NOMO-1 treated with DMSO at 0.1 percent for 48 hours (cell line): ENCODE results near the gene KLB.
A peak's percentile ranks its signal among the peaks of the same experiment; 100 is the strongest.
"Not testable (repeated sequence)": the region's sequence is repeated elsewhere in the genome, so short reads cannot be mapped to it uniquely, and the experiment has no call there.

Experiments used
- DNase-seq: peaks from one replicate; lab custom pipeline; 2025; ENCODE audit not compliant: unreplicated experiment; lab: John Stamatoyannopoulos, UW

Gene KLB

DNA sequence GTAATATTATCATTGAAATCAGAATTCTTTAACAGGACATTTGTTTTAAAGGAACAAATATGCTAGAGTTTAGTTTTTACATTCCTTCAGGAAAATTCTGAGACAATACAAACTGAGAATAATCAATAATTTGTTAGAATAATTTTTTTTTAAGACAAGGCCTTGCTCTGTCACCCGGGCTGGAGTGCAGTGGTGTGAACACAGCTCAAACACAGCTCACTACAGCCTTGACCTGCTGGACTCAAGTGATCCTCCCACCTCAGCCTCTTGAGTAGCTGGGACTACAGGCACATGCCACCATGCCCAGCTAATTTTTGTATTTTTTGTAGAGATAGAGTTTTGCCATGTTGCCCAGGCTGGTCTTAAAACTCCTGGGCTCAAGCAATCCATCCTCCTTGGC lies 18.6 kb downstream of the KLB start:
- not testable (repeated sequence) for DNase-seq

GRCh38 chr4:39426728-39427127 lies 20.0 kb downstream of the KLB start:
- no peak for DNase-seq

DNA sequence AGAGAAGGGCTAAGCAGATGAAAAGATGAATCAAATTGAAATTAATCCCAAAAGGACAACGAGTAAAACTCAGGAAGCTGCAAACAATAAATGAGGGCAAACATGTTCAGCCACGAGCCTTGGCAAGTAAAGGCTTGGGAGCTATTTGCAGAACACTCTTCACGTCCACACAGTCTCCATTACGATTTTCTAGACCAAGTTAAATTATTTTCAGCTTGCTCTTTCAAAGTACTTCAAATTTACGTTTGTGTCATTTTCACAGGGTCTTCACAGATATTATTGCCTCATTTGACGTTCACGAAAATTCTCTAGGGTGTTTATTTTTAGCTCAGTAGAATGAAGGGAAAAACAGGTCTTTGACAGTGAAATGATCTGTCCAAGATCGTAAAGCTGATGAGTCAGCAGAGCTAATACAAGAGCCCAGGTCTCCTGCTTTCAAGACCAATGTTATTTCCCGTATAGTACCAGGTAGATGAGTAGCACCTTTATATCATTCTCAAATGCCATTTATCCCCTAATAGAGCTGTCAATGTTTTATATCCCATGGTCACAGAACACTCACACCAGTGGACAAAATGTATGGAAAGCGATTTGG lies 20.9 kb downstream of the KLB start:
- no peak for DNase-seq

DNA sequence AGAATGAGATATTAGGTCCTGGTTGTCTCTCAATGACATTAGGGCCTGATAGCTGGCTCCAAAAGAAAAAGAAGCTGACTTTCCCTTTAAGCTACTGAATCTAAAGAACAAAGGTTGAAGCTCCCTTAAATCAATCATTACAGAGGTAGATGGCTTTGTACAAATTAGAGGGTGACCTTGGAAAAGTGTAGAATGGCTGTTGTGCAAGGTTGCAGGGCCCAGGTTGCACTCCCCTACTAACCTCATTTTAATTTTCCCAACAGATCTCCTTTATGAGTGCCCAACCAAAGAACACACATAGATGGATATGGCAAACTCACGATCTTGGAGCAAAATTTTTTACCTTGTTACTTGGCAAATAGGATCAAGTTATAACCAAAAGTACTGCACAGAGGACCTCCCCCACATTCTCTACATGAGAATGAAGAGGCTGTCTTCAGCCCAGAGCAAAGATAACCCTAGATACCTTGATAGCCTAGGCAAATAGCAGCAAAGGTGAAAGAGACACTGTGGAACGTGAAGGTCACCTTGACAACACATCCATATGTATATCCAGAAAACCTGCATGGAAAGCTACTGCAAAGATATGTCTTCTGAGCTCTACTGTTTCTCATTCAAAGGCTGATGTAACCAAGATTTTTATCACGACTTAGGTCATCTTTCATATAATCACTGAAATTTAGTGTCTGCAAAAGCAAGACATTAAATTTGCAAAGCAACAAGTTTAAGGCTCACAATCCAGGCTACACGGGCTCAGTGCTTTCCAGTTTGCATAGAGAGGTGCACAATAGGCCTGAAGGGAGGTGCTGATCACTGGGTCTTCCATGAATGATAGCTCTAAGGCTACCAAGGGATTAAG lies 23.0 kb downstream of the KLB start:
- no peak for DNase-seq

DNA sequence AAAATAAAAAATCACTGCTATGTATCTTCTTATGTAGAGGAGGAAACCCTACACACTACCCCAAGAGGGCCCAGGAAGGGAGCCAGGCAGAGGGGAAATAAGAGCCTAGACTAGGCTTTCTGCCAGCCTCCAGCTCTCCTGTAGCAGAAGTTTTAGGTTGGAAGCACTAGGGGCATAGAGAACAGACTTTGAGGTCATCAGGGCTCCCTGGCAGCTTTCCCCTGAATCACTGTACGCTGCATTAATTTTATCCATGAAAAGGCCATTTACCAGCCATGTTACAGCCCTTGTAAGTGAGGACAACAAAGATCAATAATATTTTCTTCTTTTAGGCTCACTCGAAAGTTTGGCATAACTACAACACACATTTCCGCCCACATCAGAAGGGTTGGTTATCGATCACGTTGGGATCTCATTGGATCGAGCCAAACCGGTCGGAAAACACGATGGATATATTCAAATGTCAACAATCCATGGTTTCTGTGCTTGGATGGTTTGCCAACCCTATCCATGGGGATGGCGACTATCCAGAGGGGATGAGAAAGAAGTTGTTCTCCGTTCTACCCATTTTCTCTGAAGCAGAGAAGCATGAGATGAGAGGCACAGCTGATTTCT lies 27.3 kb downstream of the KLB start:
- DNase-seq: no peak

GRCh38 chr4:39435659-39436563 lies 29.2 kb downstream of the KLB start:
- no peak for DNase-seq

DNA sequence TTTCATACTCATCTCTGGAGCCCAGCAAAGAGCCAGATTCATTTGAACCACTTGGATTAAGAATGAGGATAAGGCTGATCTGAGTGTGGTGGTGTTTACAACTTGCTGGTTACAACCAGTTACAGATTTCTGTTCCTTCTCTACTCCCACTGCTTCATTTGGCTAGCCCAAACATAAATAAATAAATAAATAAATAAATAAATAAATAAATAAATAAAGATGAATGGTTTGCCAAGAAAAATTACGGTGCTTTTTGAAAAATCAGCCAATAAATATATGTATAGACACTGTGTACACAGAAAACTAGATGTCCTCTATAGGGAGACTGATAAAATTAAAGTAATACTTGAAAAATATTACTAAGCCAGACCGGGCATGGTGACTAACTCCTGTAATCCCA lies 34.9 kb downstream of the KLB start:
- no peak for DNase-seq

DNA sequence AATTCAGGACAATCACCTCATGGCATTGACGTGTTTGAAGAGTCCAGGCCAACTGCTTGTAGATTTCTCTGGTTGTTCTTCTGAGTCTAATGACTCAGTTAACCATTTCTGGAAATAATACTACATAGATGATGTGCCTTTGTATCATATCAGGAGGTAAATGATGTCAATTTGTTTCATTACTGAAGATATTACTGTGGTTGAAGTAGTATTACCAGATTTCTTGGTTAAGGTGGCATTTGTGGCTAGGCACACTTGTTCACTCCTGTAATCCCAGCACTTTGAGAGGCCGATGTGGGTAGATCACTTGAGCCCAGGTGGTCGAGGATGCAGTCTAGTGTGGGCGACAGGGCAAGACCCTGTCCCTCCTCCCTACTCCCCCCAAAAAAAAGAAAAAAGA lies 36.3 kb downstream of the KLB start:
- DNase-seq: no peak

DNA sequence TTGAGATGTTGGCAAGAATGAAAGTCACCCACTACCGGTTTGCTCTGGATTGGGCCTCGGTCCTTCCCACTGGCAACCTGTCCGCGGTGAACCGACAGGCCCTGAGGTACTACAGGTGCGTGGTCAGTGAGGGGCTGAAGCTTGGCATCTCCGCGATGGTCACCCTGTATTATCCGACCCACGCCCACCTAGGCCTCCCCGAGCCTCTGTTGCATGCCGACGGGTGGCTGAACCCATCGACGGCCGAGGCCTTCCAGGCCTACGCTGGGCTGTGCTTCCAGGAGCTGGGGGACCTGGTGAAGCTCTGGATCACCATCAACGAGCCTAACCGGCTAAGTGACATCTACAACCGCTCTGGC lies 39.7 kb downstream of the KLB start:
- DNase-seq: no peak

GRCh38 chr4:39446842-39447573 lies 40.3 kb downstream of the KLB start:
- no peak for DNase-seq

- DNase-seq: no peak
Measured at GRCh38 chr4:39450618-39451017, 43.9 kb downstream of the KLB start.

- no peak for DNase-seq
Measured at GRCh38 chr4:39451423-39452023, 44.8 kb downstream of the KLB start.

GRCh38 chr4:39452153-39452859 lies 45.6 kb downstream of the KLB start:
- no peak for DNase-seq

- DNase-seq: no peak
Measured at GRCh38 chr4:39452860-39453587, 46.3 kb downstream of the KLB start.

GRCh38 chr4:39453738-39454137 lies 47.0 kb downstream of the KLB start:
- no peak for DNase-seq

- no peak for DNase-seq
Measured at GRCh38 chr4:39455486-39455885, 48.8 kb downstream of the KLB start.

DNA sequence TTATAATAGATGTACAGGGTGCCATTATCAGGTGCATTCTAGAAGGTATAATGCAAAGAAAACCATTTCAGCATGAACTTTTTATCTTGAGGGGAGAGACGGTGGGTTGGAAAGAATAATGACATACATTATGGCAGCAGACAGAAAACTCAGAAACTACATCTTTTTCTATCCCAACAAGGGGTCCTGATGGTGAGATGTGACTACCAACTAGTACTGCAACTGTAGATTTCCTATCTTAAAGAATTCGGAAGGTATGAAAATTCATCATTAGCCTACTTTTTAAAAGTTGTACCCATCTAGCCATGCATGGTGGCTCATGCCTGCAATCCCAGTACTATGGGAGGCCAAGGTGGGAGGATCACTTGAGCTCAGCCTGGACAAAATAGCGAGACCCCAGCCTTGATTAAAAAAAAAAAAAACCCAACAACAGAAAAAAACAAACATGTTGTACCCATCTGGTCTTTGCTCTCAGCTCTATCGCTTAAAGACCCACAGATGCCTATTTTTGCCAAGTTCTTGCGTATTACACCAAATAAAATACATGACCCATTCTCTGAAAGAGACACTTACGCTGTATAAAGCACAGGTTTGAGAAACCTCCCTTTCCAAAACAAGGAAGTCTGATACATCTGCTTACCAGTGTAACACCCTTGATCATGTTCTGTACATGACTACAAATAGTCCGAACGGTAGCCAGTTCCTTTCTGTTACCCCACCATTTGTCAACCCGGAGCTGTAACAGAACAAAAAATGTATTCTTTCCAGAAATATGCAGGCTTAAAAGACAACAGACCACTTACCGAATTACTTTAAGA lies 50.4 kb downstream of the KLB start:
- peak; percentile 24 for DNase-seq

DNA sequence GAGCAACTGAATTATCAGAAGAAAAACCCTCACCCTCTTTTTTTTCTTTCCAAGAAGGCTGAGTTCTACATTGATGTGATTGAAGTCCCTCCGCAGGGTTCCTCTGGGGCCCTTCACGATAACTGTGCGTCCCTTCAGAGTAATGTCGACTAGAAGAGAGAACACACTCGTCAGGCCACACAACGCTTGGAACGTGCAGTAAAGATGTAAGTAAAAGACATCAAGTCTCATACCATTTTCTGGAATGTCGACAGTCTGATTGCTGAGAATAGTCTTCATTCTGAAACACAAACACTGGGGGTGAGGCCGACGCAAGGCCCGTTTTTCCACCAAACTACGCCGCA lies 51.4 kb downstream of the KLB start:
- DNase-seq: not testable (repeated sequence)
